ENCODE data around the gene PTPN14.

The PTPN14 gene

DNA sequence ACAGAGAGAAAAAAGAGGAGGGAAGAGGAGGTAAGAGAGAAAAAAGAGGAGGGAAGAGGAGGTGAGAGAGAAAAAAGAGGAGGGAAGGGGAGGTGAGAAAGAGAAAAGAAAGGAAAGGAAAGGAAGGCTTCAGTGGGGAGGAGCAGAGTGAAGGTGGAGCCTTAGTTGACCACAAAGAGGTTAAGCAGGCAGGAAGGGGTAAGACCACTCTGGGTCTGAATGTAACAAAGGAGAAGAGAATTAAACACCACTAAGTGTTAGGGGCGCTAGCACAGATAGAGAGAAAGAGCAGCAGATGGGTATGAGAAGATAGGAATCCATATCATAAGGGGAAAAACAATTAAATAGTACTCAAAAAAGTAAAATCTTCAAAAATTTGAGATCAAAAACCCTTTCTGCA, 6.6 kb downstream of the PTPN14 start:
- H2AFZ ChIP-seq (ENCODE audit: low read depth, low read length): no peak overlapping the region
- H3K9me3 ChIP-seq (ENCODE audit: insufficient read depth, low read length): no peaks in the 10 kb centered on the region
- no peak overlapping the region for H3K4me2 ChIP-seq (ENCODE audit: low read length)
- no peak overlapping the region for H3K27ac ChIP-seq (ENCODE audit: low read length)
- no peaks in the 10 kb centered on the region for H3K4me1 ChIP-seq (ENCODE audit: low read length)
- no peaks in the 10 kb centered on the region for H4K20me1 ChIP-seq (ENCODE audit: insufficient read depth, low read length)
- no peak overlapping the region for H3K9ac ChIP-seq (ENCODE audit: low read length)
- no peak for TF ChIP-seq EZH2phosphoT487 (IDR thresholded peaks at IDR 0.05; ENCODE audit: low read depth)
- TF ChIP-seq CTCF (IDR thresholded peaks at IDR 0.05; ENCODE audit: low read depth, low read length): no peak
- no peaks in the 10 kb centered on the region for H3K79me2 ChIP-seq (ENCODE audit: low read length)
- H3K36me3 ChIP-seq (replicated peaks; ENCODE audit: low read depth, low read length): no peaks in the 10 kb centered on the region
- H3K4me3 ChIP-seq (ENCODE audit: low read length): no peak overlapping the region
- peaks cover 20% of the 10 kb centered on the region for H3K27me3 ChIP-seq (ENCODE audit: low read depth, low read length)

GRCh38 chr1:214542275-214543199, 8.9 kb downstream of the PTPN14 start:
- Histone ChIP-seq H3K9ac (ENCODE audit: low read length) (no peak overlapping the region), H3K36me3 (replicated peaks; ENCODE audit: low read depth, low read length) (no peaks in the 10 kb centered on the region), H3K9me3 (ENCODE audit: insufficient read depth, low read length) (no peaks in the 10 kb centered on the region), H3K79me2 (ENCODE audit: low read length) (no peaks in the 10 kb centered on the region), H3K4me3 (ENCODE audit: low read length) (no peak overlapping the region), H3K4me2 (ENCODE audit: low read length) (no peak overlapping the region), H3K27me3 (ENCODE audit: low read depth, low read length) (peaks cover 31% of the 10 kb centered on the region), H3K4me1 (ENCODE audit: low read length) (no peaks in the 10 kb centered on the region), H2AFZ (ENCODE audit: low read depth, low read length) (no peak overlapping the region), H3K27ac (ENCODE audit: low read length) (no peak overlapping the region), H4K20me1 (ENCODE audit: insufficient read depth, low read length) (no peaks in the 10 kb centered on the region)
- TF ChIP-seq EZH2phosphoT487 (IDR thresholded peaks at IDR 0.05; ENCODE audit: low read depth) (no peak), CTCF (IDR thresholded peaks at IDR 0.05; ENCODE audit: low read depth, low read length) (no peak)

DNA sequence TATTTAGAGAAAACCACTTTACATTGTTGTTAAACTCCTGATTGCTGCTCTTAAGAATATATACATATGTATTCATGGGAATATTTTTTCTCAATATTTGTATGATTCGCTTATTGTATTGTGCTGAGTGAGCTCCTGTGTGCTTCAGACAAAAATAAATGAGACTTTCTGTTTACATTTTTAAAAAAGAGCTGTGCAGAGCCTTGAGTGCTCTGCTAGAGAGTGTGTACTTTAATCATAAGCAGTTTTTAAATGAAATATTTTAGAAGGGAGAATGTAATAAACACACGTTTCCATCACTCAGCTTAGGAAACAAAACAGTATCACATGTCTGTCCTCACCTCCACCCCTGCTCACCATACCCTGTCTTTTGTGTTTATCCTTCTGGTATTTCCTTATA, 9.7 kb downstream of the PTPN14 start:
- no peaks in the 10 kb centered on the region for H3K4me1 ChIP-seq (ENCODE audit: low read length)
- H3K4me2 ChIP-seq (ENCODE audit: low read length): no peak overlapping the region

More for the DNA sequence above, 9.7 kb downstream of the PTPN14 start:
- no peaks in the 10 kb centered on the region for H3K79me2 ChIP-seq (ENCODE audit: low read length)
- H3K36me3 ChIP-seq (replicated peaks; ENCODE audit: low read depth, low read length): no peaks in the 10 kb centered on the region
- H3K27me3 ChIP-seq (ENCODE audit: low read depth, low read length): peaks cover 31% of the 10 kb centered on the region
- no peak for TF ChIP-seq EZH2phosphoT487 (IDR thresholded peaks at IDR 0.05; ENCODE audit: low read depth)
- no peak for TF ChIP-seq CTCF (IDR thresholded peaks at IDR 0.05; ENCODE audit: low read depth, low read length)
- no peak overlapping the region for H2AFZ ChIP-seq (ENCODE audit: low read depth, low read length)
- no peaks in the 10 kb centered on the region for H4K20me1 ChIP-seq (ENCODE audit: insufficient read depth, low read length)
- H3K27ac ChIP-seq (ENCODE audit: low read length): no peak overlapping the region
- no peak overlapping the region for H3K9ac ChIP-seq (ENCODE audit: low read length)
- no peak overlapping the region for H3K4me3 ChIP-seq (ENCODE audit: low read length)
- H3K9me3 ChIP-seq (ENCODE audit: insufficient read depth, low read length): no peaks in the 10 kb centered on the region
